OCI-LY1 (cell line): ENCODE measurements around the gene MYO10.

ENCODE experiments used
- H2AFZ ChIP-seq: fragments of 200-600 bp; sonication (generic), shearing (Covaris generic); 2 replicates; pipeline ENCODE4 v1.6.0; 2014; ENCODE audit warnings: antibody characterized with exemption, mild to moderate bottlenecking, low read length
- H3F3A ChIP-seq: fragments of 200-600 bp; sonication (generic), shearing (Covaris generic); 2 replicates; pipeline ENCODE4 v1.6.0; 2014; ENCODE audit warnings: mild to moderate bottlenecking, antibody characterized with exemption, low read length, moderate library complexity; ENCODE audit not compliant: insufficient read depth
- H3K27ac ChIP-seq: fragments of 200-600 bp; sonication (generic); 2 replicates; pipeline ENCODE4 v1.5.1; 2014; ENCODE audit warnings: low read length, mixed run types, mild to moderate bottlenecking, low read depth; ENCODE audit not compliant: poor library complexity, severe bottlenecking
- H3K27me3 ChIP-seq: fragments of 200-600 bp; sonication (generic); 2 replicates; pipeline ENCODE4 v1.6.0; 2014; ENCODE audit warnings: antibody characterized with exemption, mild to moderate bottlenecking, low read length, moderate library complexity; ENCODE audit not compliant: insufficient read depth
- H3K36me3 ChIP-seq: fragments of 200-600 bp; sonication (generic); 2 replicates; pipeline ENCODE4 v1.6.1; 2014; ENCODE audit warnings: mild to moderate bottlenecking, antibody characterized with exemption, low read length, moderate library complexity, mixed read lengths; ENCODE audit not compliant: insufficient read depth
- H3K4me1 ChIP-seq: fragments of 200-600 bp; sonication (generic); 2 replicates; pipeline ENCODE4 v1.5.1; 2014; ENCODE audit warnings: mild to moderate bottlenecking, low read length, moderate library complexity; ENCODE audit not compliant: insufficient read depth, severe bottlenecking
- H3K4me2 ChIP-seq: fragments of 200-600 bp; sonication (generic), shearing (Covaris generic); 2 replicates; pipeline ENCODE4 v1.6.1; 2014; ENCODE audit warnings: low read length
- H3K4me3 ChIP-seq: fragments of 200-600 bp; sonication (generic); 2 replicates; pipeline ENCODE4 v1.5.1; 2014; ENCODE audit warnings: low read length, low read depth, mild to moderate bottlenecking, mixed read lengths; ENCODE audit not compliant: poor library complexity, severe bottlenecking
- H3K79me2 ChIP-seq: fragments of 200-600 bp; shearing (Covaris generic); 2 replicates; pipeline ENCODE4 v1.6.1; 2016; ENCODE audit warnings: mixed run types, low read length, mixed read lengths; ENCODE audit not compliant: insufficient read depth
- H3K9ac ChIP-seq: fragments of 200-600 bp; sonication (generic), shearing (Covaris generic); 2 replicates; pipeline ENCODE4 v1.6.1; 2014; ENCODE audit warnings: mild to moderate bottlenecking, low read length, mixed read lengths
- H3K9me2 ChIP-seq: fragments of 200-600 bp; sonication (generic), shearing (Covaris generic); 2 replicates; pipeline ENCODE4 v1.6.1; 2014; ENCODE audit warnings: low read depth, mild to moderate bottlenecking, low read length, mixed read lengths
- H3K9me3 ChIP-seq: fragments of 200-600 bp; shearing (Covaris generic); 2 replicates; pipeline ENCODE4 v1.6.1; 2014; ENCODE audit warnings: low read length, mixed read lengths
- H4K20me1 ChIP-seq: fragments of 200-600 bp; sonication (generic), shearing (Covaris generic); 2 replicates; pipeline ENCODE4 v1.6.0; 2016; ENCODE audit warnings: mild to moderate bottlenecking, low read length; ENCODE audit not compliant: insufficient read depth
- EZH2 ChIP-seq: fragments of 200-600 bp; sonication (generic), shearing (Covaris generic); IDR thresholded peaks from 2 replicates; pipeline ENCODE4 v1.8.0; 2017; ENCODE audit warnings: borderline replicate concordance, mixed run types, mild to moderate bottlenecking, antibody characterized with exemption, low read length, moderate library complexity, mixed read lengths
- TF ChIP-seq, protein P1 (sequence below): fragments of 200-600 bp; sonication (generic), shearing (Covaris generic); IDR thresholded peaks from 2 replicates; pipeline ENCODE4 v1.5.1; 2017; ENCODE audit warnings: mild to moderate bottlenecking, antibody characterized with exemption, low read length, moderate library complexity, mixed read lengths

MYO10 gene

DNA sequence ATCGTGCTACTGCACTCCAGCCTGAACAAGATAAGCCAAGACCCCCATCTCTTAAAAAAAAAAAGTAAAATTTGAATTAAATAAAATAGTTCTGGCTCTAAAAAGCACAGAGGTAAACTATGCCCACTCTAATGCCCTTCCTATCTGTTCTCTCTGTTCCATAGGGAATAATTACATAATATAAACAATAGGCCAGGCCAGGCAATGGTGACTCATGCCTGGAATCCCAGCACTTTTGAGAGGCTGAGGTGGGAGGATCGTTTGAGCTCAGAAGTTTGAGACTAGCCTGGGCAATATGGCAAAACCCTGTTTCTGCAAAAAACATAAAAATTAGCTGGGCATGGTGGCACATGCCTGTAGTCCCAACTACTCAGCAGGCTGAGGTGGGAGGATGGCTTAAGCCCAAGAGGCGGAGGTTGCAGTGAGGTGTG lies 47.4 kb downstream of the MYO10 start:
- Histone ChIP-seq H3K9me3 (no peaks in the 10 kb centered on the region), H3K79me2 (no peaks in the 10 kb centered on the region), H3K4me2 (no peak overlapping the region), H3K9me2 (no peaks in the 10 kb centered on the region), H2AFZ (no peak overlapping the region), H3K4me3 (no peak overlapping the region), H3K27me3 (no peaks in the 10 kb centered on the region), H3F3A (no peaks in the 10 kb centered on the region), H3K27ac (no peak overlapping the region), H3K9ac (no peak overlapping the region), H3K36me3 (no peaks in the 10 kb centered on the region), H4K20me1 (no peaks in the 10 kb centered on the region), H3K4me1 (no peaks in the 10 kb centered on the region)
- no peak for TF ChIP-seq EZH2
- TF ChIP-seq, protein P1, sequence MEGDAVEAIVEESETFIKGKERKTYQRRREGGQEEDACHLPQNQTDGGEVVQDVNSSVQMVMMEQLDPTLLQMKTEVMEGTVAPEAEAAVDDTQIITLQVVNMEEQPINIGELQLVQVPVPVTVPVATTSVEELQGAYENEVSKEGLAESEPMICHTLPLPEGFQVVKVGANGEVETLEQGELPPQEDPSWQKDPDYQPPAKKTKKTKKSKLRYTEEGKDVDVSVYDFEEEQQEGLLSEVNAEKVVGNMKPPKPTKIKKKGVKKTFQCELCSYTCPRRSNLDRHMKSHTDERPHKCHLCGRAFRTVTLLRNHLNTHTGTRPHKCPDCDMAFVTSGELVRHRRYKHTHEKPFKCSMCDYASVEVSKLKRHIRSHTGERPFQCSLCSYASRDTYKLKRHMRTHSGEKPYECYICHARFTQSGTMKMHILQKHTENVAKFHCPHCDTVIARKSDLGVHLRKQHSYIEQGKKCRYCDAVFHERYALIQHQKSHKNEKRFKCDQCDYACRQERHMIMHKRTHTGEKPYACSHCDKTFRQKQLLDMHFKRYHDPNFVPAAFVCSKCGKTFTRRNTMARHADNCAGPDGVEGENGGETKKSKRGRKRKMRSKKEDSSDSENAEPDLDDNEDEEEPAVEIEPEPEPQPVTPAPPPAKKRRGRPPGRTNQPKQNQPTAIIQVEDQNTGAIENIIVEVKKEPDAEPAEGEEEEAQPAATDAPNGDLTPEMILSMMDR = no peak

DNA sequence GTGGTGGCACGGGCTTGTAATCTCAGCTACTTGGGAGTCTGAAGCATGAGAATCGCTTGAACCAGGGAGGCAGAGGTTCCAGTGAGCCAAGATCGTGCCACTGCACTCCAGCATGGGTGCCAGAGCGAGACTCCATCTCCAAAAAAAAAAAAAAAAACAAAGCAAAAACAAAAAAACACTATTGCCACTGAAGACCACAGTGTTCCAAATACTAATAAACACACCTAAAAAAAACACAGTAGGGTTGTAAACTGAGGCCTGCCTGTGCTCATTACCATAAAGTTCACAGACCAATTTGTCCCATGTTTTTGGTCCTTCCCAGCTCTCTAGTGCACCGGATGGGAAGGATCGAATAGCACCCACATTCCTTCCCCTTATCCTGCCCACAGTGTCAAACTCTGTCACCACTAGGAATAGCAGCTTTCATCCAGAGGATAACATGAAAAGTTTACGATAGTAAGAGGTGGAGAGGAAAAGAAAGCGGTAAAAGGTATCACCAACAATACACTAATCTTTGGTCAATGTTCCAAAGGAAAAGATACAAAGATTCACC lies 49.2 kb downstream of the MYO10 start:
- Histone ChIP-seq H3K4me1 (no peaks in the 10 kb centered on the region), H3K9me3 (no peaks in the 10 kb centered on the region), H3K9ac (no peak overlapping the region), H3K27ac (no peak overlapping the region), H3K9me2 (no peaks in the 10 kb centered on the region), H3K79me2 (no peaks in the 10 kb centered on the region), H3K4me2 (no peak overlapping the region), H4K20me1 (no peaks in the 10 kb centered on the region), H3K36me3 (no peaks in the 10 kb centered on the region), H3K27me3 (no peaks in the 10 kb centered on the region), H2AFZ (no peak overlapping the region), H3F3A (no peaks in the 10 kb centered on the region), H3K4me3 (no peak overlapping the region)
- TF ChIP-seq, protein P1 = no peak
- TF ChIP-seq EZH2 = no peak

DNA sequence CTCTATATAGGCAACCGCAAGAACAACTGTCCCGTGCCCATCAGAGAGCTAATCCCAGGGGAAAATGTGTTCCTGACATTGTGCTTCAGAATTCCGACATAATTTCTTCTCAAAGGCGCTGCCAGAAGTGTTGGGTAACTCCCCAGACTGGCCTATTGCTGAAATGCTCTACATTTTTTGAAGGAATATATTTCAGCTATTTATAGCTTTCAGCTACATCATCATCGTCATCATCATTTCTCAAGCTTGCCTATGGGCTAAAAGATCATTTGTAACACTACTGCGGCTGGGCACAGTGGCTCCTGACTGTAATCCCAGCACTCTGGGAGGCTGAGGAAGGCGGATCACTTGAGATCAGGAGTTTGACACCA lies 49.7 kb downstream of the MYO10 start:
- no peak for TF ChIP-seq EZH2
- TF ChIP-seq, protein P1 = no peak

More for the DNA sequence above, 49.7 kb downstream of the MYO10 start:
- Histone ChIP-seq H3K79me2 (no peaks in the 10 kb centered on the region), H3K36me3 (no peaks in the 10 kb centered on the region), H3K9me3 (no peaks in the 10 kb centered on the region), H3K4me1 (no peaks in the 10 kb centered on the region), H3K27me3 (no peaks in the 10 kb centered on the region), H3K27ac (no peak overlapping the region), H3K9ac (no peak overlapping the region), H3K4me2 (no peak overlapping the region), H3F3A (no peaks in the 10 kb centered on the region), H4K20me1 (no peaks in the 10 kb centered on the region), H2AFZ (no peak overlapping the region), H3K4me3 (no peak overlapping the region), H3K9me2 (no peaks in the 10 kb centered on the region)
